HS-5 (cell line): Measurements from ENCODE around the gene IL13RA2.

Experiments used
- DNase-seq: peaks from one replicate; pipeline ENCODE4 v3.0.0-alpha.2; 2012; ENCODE audit warnings: low read depth

The IL13RA2 gene

GRCh38 chrX:114985967-114986592 lies 31.3 kb downstream of the IL13RA2 start:
- no peak for DNase-seq

- peak; percentile 36 for DNase-seq
Measured at GRCh38 chrX:114976292-114976691, 41.1 kb downstream of the IL13RA2 start.

- no peak for DNase-seq
Measured at GRCh38 chrX:114973013-114973412, 44.4 kb downstream of the IL13RA2 start.

- no peak for DNase-seq
Measured at GRCh38 chrX:114970806-114971205, 46.6 kb downstream of the IL13RA2 start.

GRCh38 chrX:114964374-114964773 lies 53.0 kb downstream of the IL13RA2 start:
- no peak for DNase-seq

- no peak for DNase-seq
Measured at GRCh38 chrX:114962209-114962608, 55.2 kb downstream of the IL13RA2 start.

- no peak for DNase-seq
Measured at GRCh38 chrX:114959729-114960128, 57.7 kb downstream of the IL13RA2 start.
